Embryonic facial prominence (tissue), 1 donor: ENCODE measurements around the gene NLRP10.
"Not testable (repeated sequence)": the region's sequence is repeated elsewhere in the genome, so short reads cannot be mapped to it uniquely, and the experiment has no call there.

Experiments
- DNase-seq: peaks from one replicate; pipeline ENCODE4 v3.0.0-alpha.2; 2016; ENCODE audit errors: extremely low spot score

NLRP10 gene

GRCh38 chr11:7965386-7965785 lies at the start of gene NLRP10:
NLRP10 (minus strand) TSS chr11:7965447; CDS start chr11:7963495, 1,952 bp downstream.
- DNase-seq: no peak

- DNase-seq: no peak
These were observed 48.6 kb upstream of the NLRP10 start for GRCh38 chr11:8013833-8014232.

- DNase-seq: no peak
These were observed 46.8 kb upstream of the NLRP10 start for GRCh38 chr11:8011981-8012444.

- DNase-seq: no peak
These were observed 46.1 kb upstream of the NLRP10 start for GRCh38 chr11:8011371-8011770.

GRCh38 chr11:8009856-8010255 lies 44.6 kb upstream of the NLRP10 start:
- DNase-seq: no peak

- DNase-seq: no peak
These were observed 43.0 kb upstream of the NLRP10 start for GRCh38 chr11:8008212-8008611.

- no peak for DNase-seq
These were observed 41.2 kb upstream of the NLRP10 start for GRCh38 chr11:8006349-8006977.

- no peak for DNase-seq
These were observed 40.3 kb upstream of the NLRP10 start for GRCh38 chr11:8005556-8005955.

GRCh38 chr11:8004008-8004407 lies 38.8 kb upstream of the NLRP10 start:
- DNase-seq: no peak

GRCh38 chr11:8003187-8003586 lies 37.9 kb upstream of the NLRP10 start:
- no peak for DNase-seq

- DNase-seq: no peak
These were observed 37.4 kb upstream of the NLRP10 start for GRCh38 chr11:8002676-8003075.

- DNase-seq: no peak
These were observed 35.1 kb upstream of the NLRP10 start for GRCh38 chr11:8000390-8000789.

GRCh38 chr11:7999795-8000194 lies 34.5 kb upstream of the NLRP10 start:
- no peak for DNase-seq

- no peak for DNase-seq
These were observed 29.5 kb upstream of the NLRP10 start for GRCh38 chr11:7994581-7995278.

- DNase-seq: not testable (repeated sequence)
These were observed 22.3 kb upstream of the NLRP10 start for GRCh38 chr11:7987560-7987883.

- DNase-seq: peak; percentile 98
These were observed 21.7 kb upstream of the NLRP10 start, which contains the start of gene EIF3F for GRCh38 chr11:7986768-7987559. EIF3F (plus strand) TSS chr11:7987337; CDS start chr11:7987353, 16 bp downstream.

GRCh38 chr11:7983832-7984590 lies 18.8 kb upstream of the NLRP10 start:
- DNase-seq: no peak

- no peak for DNase-seq
These were observed 17.4 kb upstream of the NLRP10 start for GRCh38 chr11:7982582-7983119.

GRCh38 chr11:7981619-7982157 lies 16.4 kb upstream of the NLRP10 start:
- no peak for DNase-seq

- no peak for DNase-seq
These were observed 12.1 kb upstream of the NLRP10 start for GRCh38 chr11:7977232-7977917.

GRCh38 chr11:7974668-7975067 lies 9.4 kb upstream of the NLRP10 start:
- no peak for DNase-seq
